SK-N-SH (cell line): Measurements from ENCODE around the gene PDHX. TPM values are rescaled to one million over a fixed set of nuclear protein-coding genes. Genes with fewer than 3 reads are reported as not detected.
"Not testable (repeated sequence)": the region's sequence is repeated elsewhere in the genome, so short reads cannot be mapped to it uniquely, and the experiment has no call there.

Source experiments
- CTCF ChIA-PET: fragments of 300-600, 350-600 bp; formaldehyde crosslinking; extraction: SDS; loops from one replicate; lab custom pipeline; 2021; lab: Yijun Ruan, JAX
- POLR2A ChIA-PET: fragments of 350-600 bp; sonication (Branson Sonifier 250); formaldehyde crosslinking; extraction: SDS; loops from one replicate; lab custom pipeline; 2020; ENCODE audit warnings: antibody characterized with exemption, inconsistent platforms; lab: Yijun Ruan, JAX
- DNase-seq: peaks from one replicate; pipeline ENCODE4 v3.0.0; 2012
- H2AFZ ChIP-seq: fragments of 200-600 bp; sonication (generic); 2 replicates; pipeline ENCODE4 v1.8.1; 2016; ENCODE audit warnings: antibody characterized with exemption, mild to moderate bottlenecking, low read depth
- H3F3A ChIP-seq: fragments of 200-600 bp; sonication (generic); replicated peaks from 2 replicates; pipeline ENCODE3; 2016; ENCODE audit warnings: antibody characterized with exemption, mild to moderate bottlenecking; ENCODE audit not compliant: insufficient read depth
- H3K27ac ChIP-seq, 2 experiments: fragments of 200-500 bp in 1 of 2; fragments of 200-600 bp in 1 of 2; sonication (Bioruptor generic) in 1 of 2; sonication (generic), shearing (Covaris generic) in 1 of 2; 2 replicates each; pipeline versions ENCODE4 v1.5.1 to v1.6.1; 2014 to 2016; ENCODE audit warnings: low read depth in 2 of 2, inconsistent platforms in 1 of 2, low read length in 1 of 2, mild to moderate bottlenecking in 1 of 2, mixed read lengths in 1 of 2
- H3K27me3 ChIP-seq: fragments of 200-600 bp; sonication (generic), shearing (Covaris generic); 2 replicates; pipeline ENCODE4 v1.6.1; 2016; ENCODE audit warnings: mixed run types; ENCODE audit not compliant: insufficient read depth
- H3K36me3 ChIP-seq, 2 experiments: fragments of 200-500 bp in 1 of 2; fragments of 200-600 bp in 1 of 2; sonication (Bioruptor generic) in 1 of 2; sonication (generic) in 1 of 2; replicated peaks in 1 of 2; 2 replicates each; pipeline versions ENCODE3 to v1.5.1; 2014 to 2016; ENCODE audit warnings: low read length in 1 of 2, mild to moderate bottlenecking in 1 of 2; ENCODE audit not compliant: insufficient read depth in 2 of 2, control insufficient read depth in 1 of 2
- H3K4me1 ChIP-seq, 2 experiments: fragments of 200-500 bp in 1 of 2; fragments of 200-600 bp in 1 of 2; sonication (Bioruptor generic) in 1 of 2; sonication (generic), shearing (Covaris generic) in 1 of 2; 2 replicates each; pipeline versions ENCODE4 v1.5.1 to v1.6.1; 2014 to 2016; ENCODE audit warnings: low read depth in 1 of 2, low read length in 1 of 2, mixed run types in 1 of 2; ENCODE audit not compliant: insufficient read depth in 2 of 2, control insufficient read depth in 1 of 2
- H3K4me2 ChIP-seq: fragments of 200-600 bp; sonication (generic), shearing (Covaris generic); 2 replicates; pipeline ENCODE4 v1.6.1; 2017; ENCODE audit warnings: mixed run types
- H3K4me3 ChIP-seq, 2 experiments: fragments of 200-500 bp in 1 of 2; fragments of 200-600 bp in 1 of 2; sonication (Bioruptor generic) in 1 of 2; sonication (generic), shearing (Covaris generic) in 1 of 2; 2 replicates each; pipeline versions ENCODE4 v1.5.1 to v1.8.1; 2014 to 2016; ENCODE audit warnings: low read depth in 2 of 2, inconsistent platforms in 1 of 2, low read length in 1 of 2, mild to moderate bottlenecking in 1 of 2, mixed read lengths in 1 of 2, moderate library complexity in 1 of 2
- H3K79me2 ChIP-seq: fragments of 200-600 bp; sonication (generic); 2 replicates; pipeline ENCODE4 v1.8.1; 2017; ENCODE audit warnings: mild to moderate bottlenecking; ENCODE audit not compliant: insufficient read depth
- H3K9ac ChIP-seq: fragments of 200-600 bp; sonication (generic); 2 replicates; pipeline ENCODE4 v1.6.1; 2017; ENCODE audit warnings: mixed run types
- H3K9me2 ChIP-seq: fragments of 200-600 bp; sonication (generic); 2 replicates; pipeline ENCODE4 v1.6.1; 2017; ENCODE audit warnings: mixed run types
- H3K9me3 ChIP-seq: fragments of 200-600 bp; sonication (generic); 2 replicates; pipeline ENCODE4 v1.6.1; 2017; ENCODE audit warnings: mixed run types, mild to moderate bottlenecking, moderate library complexity
- H4K20me1 ChIP-seq: fragments of 200-600 bp; sonication (generic); 2 replicates; pipeline ENCODE4 v1.6.1; 2017; ENCODE audit warnings: mild to moderate bottlenecking, mixed run types; ENCODE audit not compliant: insufficient read depth
- ELF1 ChIP-seq: IDR thresholded peaks from 2 replicates; pipeline ENCODE4 v1.4.0; 2012
- FOXJ3 ChIP-seq: sonication (generic); formaldehyde crosslinking; IDR thresholded peaks from 2 replicates; pipeline ENCODE4 v1.5.1; 2020; ENCODE audit warnings: mild to moderate bottlenecking, missing genetic modification reagents
- GATA2 ChIP-seq: sonication (generic); formaldehyde crosslinking; IDR thresholded peaks from 2 replicates; pipeline ENCODE4 v1.5.0; 2020; ENCODE audit warnings: mild to moderate bottlenecking, missing genetic modification reagents
- JUND ChIP-seq: IDR thresholded peaks from 2 replicates; pipeline ENCODE4 v1.4.0; 2012
- MXI1 ChIP-seq: IDR thresholded peaks from 2 replicates; pipeline ENCODE4 v1.6.1; 2012; ENCODE audit warnings: mild to moderate bottlenecking, low read depth, low read length, improper control_type of control experiment
- NRF1 ChIP-seq: IDR thresholded peaks from 2 replicates; pipeline ENCODE4 v1.6.1; 2012; ENCODE audit warnings: low read depth, mild to moderate bottlenecking, low read length
- RCOR1 ChIP-seq: fragments of 150-350 bp; IDR thresholded peaks from 2 replicates; pipeline ENCODE4 v1.6.1; 2017; ENCODE audit warnings: antibody characterized with exemption, low read length
- RFX5 ChIP-seq: IDR thresholded peaks from 2 replicates; pipeline ENCODE4 v1.6.1; 2012; ENCODE audit warnings: mild to moderate bottlenecking, improper control_type of control experiment, low read length
- SIN3A ChIP-seq: IDR thresholded peaks from 2 replicates; pipeline ENCODE4 v1.6.1; 2012; ENCODE audit warnings: low read depth, mild to moderate bottlenecking, low read length, moderate library complexity, borderline replicate concordance
- SMC3 ChIP-seq: IDR thresholded peaks from 2 replicates; pipeline ENCODE4 v1.6.1; 2012; ENCODE audit warnings: low read depth, low read length, improper control_type of control experiment
- TAF1 ChIP-seq: IDR thresholded peaks from 2 replicates; pipeline ENCODE4 v1.6.1; 2012; ENCODE audit warnings: low read depth, mild to moderate bottlenecking, low read length, moderate library complexity, borderline replicate concordance
- WGBS: methylation state at CpG from one replicate; pipeline ENCODE4 v1.1.6; 2017; ENCODE audit warnings: low lambda C conversion rate; 5-methylcytosine and 5-hydroxymethylcytosine counted together
- polyA plus RNA-seq, 3 experiments: library from polyadenylated mRNA; depleted of rRNA; stranded (reverse); fragments of >200 nt; gene quantifications; 2 replicates each; pipeline ENCODE4 v1.2.3, GENCODE V29; 2012
- TF ChIP-seq, protein P1 (sequence below): IDR thresholded peaks from 2 replicates; pipeline ENCODE4 v1.4.0; 2012; ENCODE audit warnings: low read depth, borderline replicate concordance
- TF ChIP-seq, protein P2 (sequence below): IDR thresholded peaks from 2 replicates; pipeline ENCODE4; 2012

PDHX gene
- polyA plus RNA-seq, 1 of the 3 experiments (the other 2 are of a cell fraction): 14.8 TPM

DNA sequence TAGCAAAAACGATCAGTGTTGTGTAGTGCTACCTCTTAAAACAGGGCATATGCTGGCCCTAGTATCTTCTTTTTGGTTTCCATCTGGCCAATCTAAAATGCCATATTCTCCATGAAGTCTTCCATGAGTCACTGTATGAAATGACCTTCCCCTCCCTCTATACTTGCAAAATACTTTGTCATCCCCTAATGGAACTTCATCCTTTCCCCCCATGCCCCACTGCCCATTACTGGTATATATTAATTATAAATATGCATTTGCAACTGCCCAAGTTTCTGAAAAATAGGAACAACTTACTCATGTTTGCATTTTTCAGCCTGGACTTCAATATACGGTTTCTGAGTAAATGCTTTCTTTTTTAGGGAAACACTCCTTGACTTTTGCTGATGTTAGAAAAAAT is 4.7 kb upstream of the PDHX start:
- H2AFZ ChIP-seq: no peak overlapping the region
- no peak overlapping the region for H3K4me3 ChIP-seq
- H3K9ac ChIP-seq: no peak overlapping the region
- H3K79me2 ChIP-seq: peaks cover 47% of the 10 kb centered on the region
- H3K9me2 ChIP-seq: no peaks in the 10 kb centered on the region
- ChIA-PET POLR2A (no interaction called here), CTCF (no interaction called here)
- H3K4me2 ChIP-seq: no peak overlapping the region
- no peaks in the 10 kb centered on the region for H3K9me3 ChIP-seq
- WGBS: 91% methylated on average over 2 of the region's 2 CpGs
- no peaks in the 10 kb centered on the region for H3K27me3 ChIP-seq
- no peaks in the 10 kb centered on the region; the same call in 1 of the 2 replicates for H4K20me1 ChIP-seq
- H3K4me1 ChIP-seq: peaks cover 4 to 6% of the 10 kb centered on the region in 2 experiments; a peak in 3 of 4 replicates
- H3K27ac ChIP-seq: no peak overlapping the region
- DNase-seq: no peak
- H3K36me3 ChIP-seq: peaks cover 5 to 7% of the 10 kb centered on the region in 2 experiments
- peaks cover 8% of the 10 kb centered on the region for H3F3A ChIP-seq
- TF ChIP-seq GATA2 (CRISPR knock-in tag) (no peak), FOXJ3 (CRISPR knock-in tag) (no peak), JUND (no peak), SMC3 (no peak)
- TF ChIP-seq, protein P1, sequence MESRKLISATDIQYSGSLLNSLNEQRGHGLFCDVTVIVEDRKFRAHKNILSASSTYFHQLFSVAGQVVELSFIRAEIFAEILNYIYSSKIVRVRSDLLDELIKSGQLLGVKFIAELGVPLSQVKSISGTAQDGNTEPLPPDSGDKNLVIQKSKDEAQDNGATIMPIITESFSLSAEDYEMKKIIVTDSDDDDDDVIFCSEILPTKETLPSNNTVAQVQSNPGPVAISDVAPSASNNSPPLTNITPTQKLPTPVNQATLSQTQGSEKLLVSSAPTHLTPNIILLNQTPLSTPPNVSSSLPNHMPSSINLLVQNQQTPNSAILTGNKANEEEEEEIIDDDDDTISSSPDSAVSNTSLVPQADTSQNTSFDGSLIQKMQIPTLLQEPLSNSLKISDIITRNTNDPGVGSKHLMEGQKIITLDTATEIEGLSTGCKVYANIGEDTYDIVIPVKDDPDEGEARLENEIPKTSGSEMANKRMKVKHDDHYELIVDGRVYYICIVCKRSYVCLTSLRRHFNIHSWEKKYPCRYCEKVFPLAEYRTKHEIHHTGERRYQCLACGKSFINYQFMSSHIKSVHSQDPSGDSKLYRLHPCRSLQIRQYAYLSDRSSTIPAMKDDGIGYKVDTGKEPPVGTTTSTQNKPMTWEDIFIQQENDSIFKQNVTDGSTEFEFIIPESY: no peak

DNA sequence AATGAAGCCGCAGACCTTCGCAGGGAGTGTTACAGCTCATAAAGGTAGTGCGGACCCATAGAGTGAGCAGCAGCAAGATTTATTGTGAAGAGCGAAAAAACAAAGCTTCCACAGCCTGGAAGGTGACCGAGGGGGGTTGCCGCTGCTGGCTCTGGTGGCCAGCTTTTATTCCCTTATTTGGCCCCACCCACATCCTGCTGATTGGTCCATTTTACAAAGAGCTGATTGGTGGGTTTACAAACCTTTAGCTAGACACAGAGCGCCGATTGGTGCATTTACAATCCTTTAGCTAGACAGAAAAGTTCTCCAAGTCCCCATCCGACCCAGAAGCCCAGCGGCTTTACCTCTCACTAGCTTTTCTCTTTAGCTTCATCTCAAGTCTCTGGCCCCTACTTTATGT is 2.9 kb upstream of the PDHX start:
- H3F3A ChIP-seq, H3K27ac ChIP-seq, DNase-seq, H3K36me3 ChIP-seq, H3K27me3 ChIP-seq, H3K4me2 ChIP-seq, H3K9me2 ChIP-seq, H3K9ac ChIP-seq, H2AFZ ChIP-seq, H3K9me3 ChIP-seq, H4K20me1 ChIP-seq, H3K4me3 ChIP-seq, POLR2A ChIA-PET, CTCF ChIA-PET: not testable (repeated sequence)
- Histone ChIP-seq H3K4me1 (peaks cover 12 to 13% of the 10 kb centered on the region in 2 experiments; a peak in 3 of 4 replicates), H3K79me2 (peaks cover 58% of the 10 kb centered on the region)
- WGBS: 97% methylated on average over 10 of the region's 10 CpGs

DNA sequence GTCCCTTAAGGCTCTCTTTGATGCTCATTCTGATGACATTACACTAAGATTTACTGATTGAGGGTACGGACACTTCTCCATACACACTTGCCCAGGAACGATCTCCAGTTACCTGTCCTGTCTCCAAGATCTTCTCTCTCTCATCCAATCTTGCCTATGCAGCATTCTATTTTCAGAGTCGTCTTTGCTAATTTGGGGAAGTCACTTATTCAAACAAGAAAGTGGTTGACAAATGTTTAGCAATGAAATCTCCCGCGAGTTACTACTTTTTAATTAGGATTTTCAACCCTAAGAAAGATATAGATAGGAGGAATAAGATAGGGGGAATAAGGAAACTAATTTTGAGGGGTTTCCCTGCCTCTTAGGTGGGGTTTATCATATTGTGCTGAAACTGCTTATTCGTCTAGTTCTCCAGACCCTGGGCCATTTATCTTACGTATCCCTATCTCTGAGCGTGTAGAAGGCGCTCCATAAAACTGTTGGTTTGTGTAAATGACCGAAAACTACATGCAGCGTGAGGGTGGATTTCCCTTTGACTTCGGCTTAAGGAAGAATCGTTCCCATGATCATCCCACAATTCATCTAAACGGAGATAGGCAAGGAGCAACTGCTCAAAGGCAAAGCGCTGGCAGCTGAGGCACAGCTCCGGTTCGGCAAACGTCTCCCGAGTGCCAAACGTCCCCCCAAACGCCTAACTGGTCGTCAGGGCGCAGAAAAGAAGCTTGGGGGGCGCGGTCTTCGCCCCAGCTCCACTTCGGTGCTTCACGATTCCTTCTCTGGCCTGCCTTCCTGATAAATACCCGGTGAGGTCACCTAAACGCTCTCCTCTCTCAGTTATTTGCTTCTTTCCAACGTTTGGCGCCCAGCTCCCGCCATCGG is 1.0 kb upstream of the PDHX start:
- H3K79me2 ChIP-seq: peaks cover 71% of the 10 kb centered on the region
- TF ChIP-seq MXI1: 0 out of 2 replicates have a peak, but pooled peaks have one; percentile 9
- TF ChIP-seq NRF1: no peak
- TF ChIP-seq RFX5: no peak
- TF ChIP-seq GATA2 (CRISPR knock-in tag): 0 out of 2 replicates have a peak, but pooled peaks have one; percentile 1
- TF ChIP-seq ELF1: no peak
- TF ChIP-seq, protein P2, sequence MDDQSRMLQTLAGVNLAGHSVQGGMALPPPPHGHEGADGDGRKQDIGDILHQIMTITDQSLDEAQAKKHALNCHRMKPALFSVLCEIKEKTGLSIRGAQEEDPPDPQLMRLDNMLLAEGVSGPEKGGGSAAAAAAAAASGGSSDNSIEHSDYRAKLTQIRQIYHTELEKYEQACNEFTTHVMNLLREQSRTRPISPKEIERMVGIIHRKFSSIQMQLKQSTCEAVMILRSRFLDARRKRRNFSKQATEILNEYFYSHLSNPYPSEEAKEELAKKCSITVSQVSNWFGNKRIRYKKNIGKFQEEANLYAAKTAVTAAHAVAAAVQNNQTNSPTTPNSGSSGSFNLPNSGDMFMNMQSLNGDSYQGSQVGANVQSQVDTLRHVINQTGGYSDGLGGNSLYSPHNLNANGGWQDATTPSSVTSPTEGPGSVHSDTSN: no peak
- TF ChIP-seq RCOR1: no peak
- no peak for TF ChIP-seq SIN3A
- no peak for TF ChIP-seq TAF1

More for the DNA sequence above, 1.0 kb upstream of the PDHX start:
- no peaks in the 10 kb centered on the region for H3K9me3 ChIP-seq
- peak overlapping the region; percentile 96 for H3K4me2 ChIP-seq
- peak overlapping the region; percentile 98 for H3K9ac ChIP-seq
- peak overlapping the region; percentile 65 to 97 for H3K4me3 ChIP-seq
- no peaks in the 10 kb centered on the region; the same call in 1 of the 2 replicates for H4K20me1 ChIP-seq
- H2AFZ ChIP-seq: peak overlapping the region; percentile 91
- no peaks in the 10 kb centered on the region for H3K9me2 ChIP-seq
- H3K27ac ChIP-seq: peak overlapping the region; percentile 90 to 98
- ChIA-PET CTCF (interaction anchor here (0.6 to 3.1 kb wide), 6 partner anchors 11 to 403 kb away, joined by 3 to 24 read pairs (median 4); no protein-coding TSS in a partner anchor), POLR2A (interaction anchor here (0.8 kb wide), 1 partner anchor 308 kb away, joined by 3 read pairs; no protein-coding TSS in a partner anchor)
- WGBS: 21% methylated on average over 18 of the region's 34 CpGs
- peaks cover 11 to 15% of the 10 kb centered on the region in 2 experiments for H3K36me3 ChIP-seq
- no peak for DNase-seq
- peaks cover 12 to 13% of the 10 kb centered on the region in 2 experiments; a peak in 3 of 4 replicates for H3K4me1 ChIP-seq
- no peaks in the 10 kb centered on the region for H3K27me3 ChIP-seq
- peaks cover 10% of the 10 kb centered on the region for H3F3A ChIP-seq
